ENCODE results near the gene SLC34A3.

SLC34A3 gene

GRCh38 chr9:137266162-137266527 lies 35.4 kb downstream of the SLC34A3 start:
- TF ChIP-seq TAF1 (IDR thresholded peaks at IDR 0.05; ENCODE audit: borderline replicate concordance, insufficient read depth, low read length) (no peak), FOXP2 (optimal IDR thresholded peaks at IDR 0.05; ENCODE audit: borderline replicate concordance, extremely low read depth, extremely low read length, insufficient read depth) (no peak), SIN3A (IDR thresholded peaks at IDR 0.05; ENCODE audit: borderline replicate concordance, insufficient read depth, low read length) (no peak), POLR2AphosphoS5 (IDR thresholded peaks at IDR 0.05; ENCODE audit: low read depth, low read length) (no peak)

- no peak for TF ChIP-seq TAF1 (IDR thresholded peaks at IDR 0.05; ENCODE audit: borderline replicate concordance, insufficient read depth, low read length)
- no peak for TF ChIP-seq FOXP2 (optimal IDR thresholded peaks at IDR 0.05; ENCODE audit: borderline replicate concordance, extremely low read depth, extremely low read length, insufficient read depth)
- no peak for TF ChIP-seq SIN3A (IDR thresholded peaks at IDR 0.05; ENCODE audit: borderline replicate concordance, insufficient read depth, low read length)
- no peak for TF ChIP-seq REST (IDR thresholded peaks at IDR 0.05; ENCODE audit: insufficient read depth in 1 of 2, low read depth in 2 of 2, low read length in 2 of 2)
- no peak for TF ChIP-seq POLR2AphosphoS5 (IDR thresholded peaks at IDR 0.05; ENCODE audit: low read depth, low read length)
These were observed 36.1 kb downstream of the SLC34A3 start for GRCh38 chr9:137266585-137267453.

DNA sequence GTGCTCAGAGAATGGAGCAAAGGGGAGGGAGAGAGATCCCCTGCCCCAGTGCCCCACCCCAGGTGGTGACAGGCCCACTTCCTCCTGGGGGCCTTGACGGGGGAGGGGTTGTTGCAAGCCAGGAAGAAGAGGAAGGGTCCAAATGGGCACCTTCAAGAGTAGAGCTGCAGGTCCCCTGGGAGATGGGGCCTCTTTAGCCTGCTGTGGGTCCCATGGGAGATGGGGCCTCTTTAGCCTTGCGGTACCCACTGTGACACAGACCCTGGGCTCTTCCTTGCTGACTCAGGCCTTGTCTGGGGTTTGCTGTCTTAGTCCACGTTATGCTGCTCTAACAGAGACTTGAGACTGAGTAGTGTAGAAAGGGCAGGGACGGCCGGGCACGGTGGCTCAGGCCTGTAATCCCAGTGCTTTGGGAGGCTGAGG lies 37.2 kb downstream of the SLC34A3 start:
- no peak for TF ChIP-seq POLR2AphosphoS5 (IDR thresholded peaks at IDR 0.05; ENCODE audit: low read depth, low read length)
- no peak for TF ChIP-seq REST (IDR thresholded peaks at IDR 0.05; ENCODE audit: insufficient read depth in 1 of 2, low read depth in 2 of 2, low read length in 2 of 2)
- no peak for TF ChIP-seq TAF1 (IDR thresholded peaks at IDR 0.05; ENCODE audit: borderline replicate concordance, insufficient read depth, low read length)
- no peak for TF ChIP-seq FOXP2 (optimal IDR thresholded peaks at IDR 0.05; ENCODE audit: borderline replicate concordance, extremely low read depth, extremely low read length, insufficient read depth)
- TF ChIP-seq SIN3A (IDR thresholded peaks at IDR 0.05; ENCODE audit: borderline replicate concordance, insufficient read depth, low read length), result no peak

DNA sequence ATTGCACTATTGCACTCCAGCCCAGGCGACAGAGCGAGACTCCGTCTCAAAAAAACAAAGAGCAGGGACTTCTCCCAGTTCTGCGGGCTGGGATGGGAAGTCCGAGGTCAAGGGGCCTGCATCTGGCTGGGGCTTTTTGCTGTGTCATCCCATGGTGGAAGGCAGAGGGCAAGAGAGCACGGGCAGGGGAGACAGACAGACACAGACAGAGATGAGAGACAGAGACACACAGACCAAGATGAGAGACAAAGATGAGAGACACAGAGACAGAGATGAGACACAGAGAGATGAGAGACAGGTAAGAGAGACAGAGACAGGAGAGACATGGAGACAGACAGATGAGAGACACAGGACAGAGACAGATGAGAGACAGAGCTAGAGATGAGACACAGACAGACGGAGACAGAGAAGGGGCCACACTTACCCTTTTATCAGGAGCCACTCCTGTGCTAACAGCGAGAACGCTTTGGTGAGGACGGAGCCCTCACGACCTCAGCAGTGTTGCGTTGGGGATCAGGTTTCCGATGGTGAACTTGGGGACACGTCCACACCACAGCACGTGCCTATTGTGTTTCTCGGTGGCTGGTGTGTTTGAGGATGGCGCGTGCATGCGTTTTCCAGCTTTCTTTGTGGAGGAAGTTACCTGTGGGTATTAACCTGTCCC lies 38.0 kb downstream of the SLC34A3 start:
- no peak for TF ChIP-seq SIN3A (IDR thresholded peaks at IDR 0.05; ENCODE audit: borderline replicate concordance, insufficient read depth, low read length)
- TF ChIP-seq POLR2AphosphoS5 (IDR thresholded peaks at IDR 0.05; ENCODE audit: low read depth, low read length), result no peak
- TF ChIP-seq FOXP2 (optimal IDR thresholded peaks at IDR 0.05; ENCODE audit: borderline replicate concordance, extremely low read depth, extremely low read length, insufficient read depth), result no peak
- no peak for TF ChIP-seq REST (IDR thresholded peaks at IDR 0.05; ENCODE audit: insufficient read depth in 1 of 2, low read depth in 2 of 2, low read length in 2 of 2)
- no peak for TF ChIP-seq TAF1 (IDR thresholded peaks at IDR 0.05; ENCODE audit: borderline replicate concordance, insufficient read depth, low read length)

DNA sequence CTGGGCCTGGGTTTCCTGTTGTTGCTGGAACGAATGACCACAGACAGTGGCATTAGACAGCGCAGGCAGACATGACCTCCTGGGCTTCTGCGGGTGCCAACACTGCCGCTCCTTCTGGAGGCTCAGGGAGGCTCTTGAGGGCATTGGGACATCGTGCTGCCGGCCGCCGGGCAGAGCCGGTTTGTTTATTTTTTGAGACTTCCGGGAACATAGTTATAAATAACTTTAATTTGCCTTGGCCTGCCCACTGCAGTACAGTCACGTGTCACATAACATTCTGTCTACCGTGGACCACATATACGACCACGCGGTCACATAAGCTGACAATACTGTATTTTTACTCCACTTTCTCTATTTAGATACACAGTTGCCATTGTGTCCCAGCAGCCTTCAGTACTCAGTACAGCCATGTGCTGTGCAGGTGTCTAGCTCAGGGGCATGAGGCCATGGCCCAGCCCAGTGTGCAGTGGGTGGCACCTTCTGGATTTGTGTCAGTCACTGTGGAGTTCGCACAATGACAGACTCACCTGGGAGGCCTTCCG lies 38.6 kb downstream of the SLC34A3 start:
- TF ChIP-seq POLR2AphosphoS5 (IDR thresholded peaks at IDR 0.05; ENCODE audit: low read depth, low read length) (no peak), SIN3A (IDR thresholded peaks at IDR 0.05; ENCODE audit: borderline replicate concordance, insufficient read depth, low read length) (no peak), REST (IDR thresholded peaks at IDR 0.05; ENCODE audit: insufficient read depth in 1 of 2, low read depth in 2 of 2, low read length in 2 of 2) (no peak), FOXP2 (optimal IDR thresholded peaks at IDR 0.05; ENCODE audit: borderline replicate concordance, extremely low read depth, extremely low read length, insufficient read depth) (no peak), TAF1 (IDR thresholded peaks at IDR 0.05; ENCODE audit: borderline replicate concordance, insufficient read depth, low read length) (no peak)

Measured in PFSK-1 (cell line).